IPS DF 6.9 (cell line): ENCODE results near the gene ELOB.

Experiments used
- DNase-seq: peaks from one replicate; pipeline ENCODE4 v3.0.0-alpha.2; 2013; ENCODE audit warnings: low read depth, low spot score
- H3K27ac ChIP-seq: one replicate; pipeline ENCODE4 v1.5.1; 2013; ENCODE audit warnings: low read length, control low read depth
- H3K27me3 ChIP-seq: 2 replicates; pipeline ENCODE4 v1.6.1; 2013; ENCODE audit warnings: mild to moderate bottlenecking, low read length; ENCODE audit not compliant: control insufficient read depth, insufficient read depth
- H3K36me3 ChIP-seq: 2 replicates; pipeline ENCODE4 v1.6.1; 2013; ENCODE audit warnings: low read length; ENCODE audit not compliant: control insufficient read depth, insufficient read depth
- H3K4me1 ChIP-seq: 2 replicates; pipeline ENCODE4 v1.6.1; 2013; ENCODE audit warnings: low read length; ENCODE audit not compliant: control insufficient read depth, insufficient read depth
- H3K4me3 ChIP-seq: 2 replicates; pipeline ENCODE4 v1.5.1; 2013; ENCODE audit warnings: mild to moderate bottlenecking, low read length
- H3K9me3 ChIP-seq: 2 replicates; pipeline ENCODE4 v1.6.1; 2013; ENCODE audit warnings: low read length, inconsistent platforms; ENCODE audit not compliant: control insufficient read depth, insufficient read depth
- WGBS: extraction: QIAGEN DNeasy Blood & Tissue Kit; methylation state at CpG from one replicate; pipeline ENCODE4 v1.1.7; 2013; ENCODE audit warnings: mixed read lengths, missing lambda C conversion rate; ENCODE audit not compliant: insufficient read length, insufficient coverage; 5-methylcytosine and 5-hydroxymethylcytosine counted together

The ELOB gene

GRCh38 chr16:2774161-2774891 lies 2.8 kb downstream of the ELOB start:
- H3K4me3 ChIP-seq = no peak overlapping the region
- peaks cover 37% of the 10 kb centered on the region for H3K36me3 ChIP-seq
- no peak for DNase-seq
- no peaks in the 10 kb centered on the region for H3K9me3 ChIP-seq
- no peak overlapping the region for H3K27ac ChIP-seq
- WGBS = no CpG with 5 or more reads among the region's 7 CpGs
- no peaks in the 10 kb centered on the region for H3K27me3 ChIP-seq
- H3K4me1 ChIP-seq = peaks cover 5% of the 10 kb centered on the region

- no peak overlapping the region for H3K4me3 ChIP-seq
- WGBS = no CpG with 5 or more reads among the region's 12 CpGs
- H3K4me1 ChIP-seq = no peaks in the 10 kb centered on the region; the same call in none of the 2 replicates
- H3K36me3 ChIP-seq = peaks cover 46% of the 10 kb centered on the region
- no peak overlapping the region for H3K27ac ChIP-seq
- H3K9me3 ChIP-seq = no peaks in the 10 kb centered on the region
- no peaks in the 10 kb centered on the region for H3K27me3 ChIP-seq
- DNase-seq = no peak
Measured at GRCh38 chr16:2773188-2773968, 3.7 kb downstream of the ELOB start.

- Histone ChIP-seq H3K27ac (no peak overlapping the region), H3K36me3 (peaks cover 63% of the 10 kb centered on the region), H3K27me3 (no peaks in the 10 kb centered on the region), H3K4me3 (no peak overlapping the region), H3K4me1 (no peaks in the 10 kb centered on the region; the same call in 1 of the 2 replicates), H3K9me3 (no peaks in the 10 kb centered on the region)
- DNase-seq = no peak
- WGBS = no CpG with 5 or more reads among the region's 18 CpGs
Measured at GRCh38 chr16:2771496-2772402, 5.3 kb downstream of the ELOB start.

- no CpG with 5 or more reads among the region's 32 CpGs for WGBS
- no peak for DNase-seq
- Histone ChIP-seq H3K36me3 (peaks cover 76% of the 10 kb centered on the region), H3K27ac (no peak overlapping the region), H3K9me3 (no peaks in the 10 kb centered on the region), H3K4me3 (no peak overlapping the region), H3K27me3 (no peaks in the 10 kb centered on the region), H3K4me1 (no peaks in the 10 kb centered on the region)
Measured at GRCh38 chr16:2770057-2770951, 6.8 kb downstream of the ELOB start.

DNA sequence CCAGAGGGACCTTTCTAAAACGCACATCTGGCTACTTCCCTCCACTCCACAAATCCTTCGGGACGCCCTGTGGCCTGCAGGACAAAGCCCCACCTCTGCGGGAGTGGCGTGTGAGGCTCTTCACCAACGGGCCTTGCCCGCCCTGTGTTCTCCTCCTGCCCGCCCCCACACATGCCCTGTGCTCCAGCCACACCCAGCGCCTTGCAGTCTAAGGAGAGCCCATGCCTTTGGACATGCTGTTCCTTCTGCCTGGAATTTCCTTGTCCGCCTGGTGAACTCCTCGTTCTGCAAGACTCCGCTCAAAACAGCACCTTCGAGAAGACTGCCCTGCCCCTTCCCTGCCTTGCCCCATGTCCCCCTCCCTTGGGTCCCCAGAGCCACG lies 7.4 kb downstream of the ELOB start:
- H3K27me3 ChIP-seq = no peaks in the 10 kb centered on the region
- no CpG with 5 or more reads among the region's 14 CpGs for WGBS
- peaks cover 77% of the 10 kb centered on the region for H3K36me3 ChIP-seq
- no peak overlapping the region for H3K27ac ChIP-seq
- H3K9me3 ChIP-seq = no peaks in the 10 kb centered on the region
- DNase-seq = no peak
- H3K4me1 ChIP-seq = no peaks in the 10 kb centered on the region
- no peak overlapping the region for H3K4me3 ChIP-seq

GRCh38 chr16:2769100-2769529 lies 8.0 kb downstream of the ELOB start:
- Histone ChIP-seq H3K4me3 (no peak overlapping the region), H3K4me1 (no peaks in the 10 kb centered on the region), H3K27ac (no peak overlapping the region), H3K27me3 (no peaks in the 10 kb centered on the region), H3K9me3 (no peaks in the 10 kb centered on the region), H3K36me3 (peaks cover 75% of the 10 kb centered on the region)
- DNase-seq = no peak
- WGBS = 100% methylated on average over 2 of the region's 11 CpGs

- Histone ChIP-seq H3K9me3 (no peaks in the 10 kb centered on the region), H3K4me1 (no peaks in the 10 kb centered on the region), H3K36me3 (peaks cover 79% of the 10 kb centered on the region), H3K27me3 (no peaks in the 10 kb centered on the region), H3K27ac (no peak overlapping the region), H3K4me3 (no peak overlapping the region)
- WGBS = no CpG with 5 or more reads among the region's 17 CpGs
- DNase-seq = no peak
Measured at GRCh38 chr16:2768403-2769089, 8.5 kb downstream of the ELOB start.

DNA sequence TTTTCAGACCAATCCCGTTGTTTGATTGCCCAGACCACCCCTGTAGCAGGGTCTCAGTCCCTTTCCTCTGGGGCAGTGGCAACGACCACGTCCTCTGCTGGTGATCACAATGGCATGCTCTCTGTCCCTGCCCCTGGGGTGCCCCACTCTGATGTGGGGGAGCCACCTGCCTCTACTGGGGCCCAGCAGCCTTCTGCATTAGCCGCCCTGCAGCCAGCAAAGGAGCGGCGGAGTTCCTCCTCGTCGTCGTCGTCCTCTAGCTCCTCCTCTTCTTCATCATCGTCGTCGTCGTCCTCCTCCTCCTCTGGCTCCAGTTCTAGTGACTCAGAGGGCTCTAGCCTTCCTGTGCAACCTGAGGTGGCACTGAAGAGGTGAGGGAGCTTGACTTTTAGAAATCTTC lies 9.2 kb downstream of the ELOB start:
- Histone ChIP-seq H3K4me1 (no peaks in the 10 kb centered on the region), H3K4me3 (no peak overlapping the region), H3K27ac (no peak overlapping the region), H3K9me3 (no peaks in the 10 kb centered on the region), H3K36me3 (peaks cover 85% of the 10 kb centered on the region), H3K27me3 (no peaks in the 10 kb centered on the region)
- no CpG with 5 or more reads among the region's 14 CpGs for WGBS
- no peak for DNase-seq

DNA sequence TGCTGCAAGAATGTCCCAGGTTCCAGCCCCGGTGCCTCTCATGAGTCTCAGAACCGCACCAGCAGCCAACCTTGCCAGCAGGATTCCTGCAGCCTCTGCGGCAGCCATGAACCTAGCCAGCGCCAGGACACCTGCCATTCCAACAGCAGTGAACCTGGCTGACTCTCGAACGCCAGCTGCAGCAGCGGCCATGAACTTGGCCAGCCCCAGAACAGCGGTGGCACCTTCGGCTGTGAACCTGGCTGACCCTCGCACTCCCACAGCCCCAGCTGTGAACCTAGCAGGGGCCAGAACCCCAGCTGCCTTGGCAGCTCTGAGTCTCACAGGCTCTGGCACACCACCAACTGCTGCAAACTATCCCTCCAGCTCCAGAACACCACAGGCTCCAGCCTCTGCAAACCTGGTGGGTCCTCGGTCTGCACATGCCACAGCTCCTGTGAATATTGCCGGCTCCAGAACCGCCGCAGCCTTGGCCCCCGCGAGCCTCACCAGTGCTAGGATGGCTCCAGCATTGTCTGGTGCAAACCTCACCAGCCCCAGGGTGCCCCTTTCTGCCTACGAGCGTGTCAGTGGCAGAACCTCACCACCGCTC lies 9.8 kb downstream of the ELOB start:
- H3K4me1 ChIP-seq = no peaks in the 10 kb centered on the region
- no peak overlapping the region for H3K27ac ChIP-seq
- WGBS = no CpG with 5 or more reads among the region's 19 CpGs
- DNase-seq = no peak
- no peaks in the 10 kb centered on the region for H3K9me3 ChIP-seq
- no peak overlapping the region for H3K4me3 ChIP-seq
- peaks cover 92% of the 10 kb centered on the region for H3K36me3 ChIP-seq
- no peaks in the 10 kb centered on the region for H3K27me3 ChIP-seq
